ENCODE data around the gene RGS6. TPM values are rescaled to one million over a fixed set of nuclear protein-coding genes. Genes with fewer than 3 reads are reported as not detected.

The RGS6 gene
- total and polyA plus RNA-seq, 4 donors, result 0.06 to 5.3 (median 0.17) TPM; not detected in 1

DNA sequence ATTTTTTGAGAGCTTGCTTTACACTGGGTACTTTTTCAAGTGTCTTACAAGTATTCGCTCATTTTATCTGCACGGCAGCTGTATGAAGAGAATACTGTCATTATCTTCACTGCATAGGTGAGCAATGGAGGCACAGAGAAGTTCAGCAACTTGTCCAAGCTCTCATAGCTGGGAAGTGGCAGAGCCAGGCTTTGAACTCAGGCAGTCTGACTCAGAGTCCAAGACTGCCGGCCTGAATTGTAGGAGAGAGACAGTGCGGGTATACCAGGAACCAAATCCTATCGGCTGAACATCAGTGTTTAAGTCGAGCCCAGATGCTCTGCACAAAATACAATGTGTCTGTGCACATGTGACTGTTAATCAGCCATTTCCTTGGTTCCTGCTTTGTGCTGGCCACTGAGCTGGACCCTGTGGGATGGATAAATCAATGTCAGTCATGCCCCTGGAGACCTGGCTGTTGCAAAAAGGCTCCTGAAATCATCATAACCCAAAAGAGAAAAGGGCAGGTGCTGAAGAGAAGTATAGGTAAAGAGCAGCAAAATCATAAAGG lies 487.1 kb downstream of the RGS6 start:
- H3K4me3 ChIP-seq (ENCODE audit: low read depth in 1 of 3, low read length in 3 of 3), result no peak overlapping the region
- H3K4me1 ChIP-seq (ENCODE audit: control insufficient read depth in 4 of 4, insufficient read depth in 4 of 4, low read length in 3 of 4), result no peaks in the 10 kb centered on the region
- peaks cover 0 to 3% (median under 1%) of the 10 kb centered on the region in 4 donors for H3K27me3 ChIP-seq (ENCODE audit: control insufficient read depth in 4 of 4, insufficient read depth in 4 of 4, low read length in 3 of 4)
- no peak for TF ChIP-seq RXRA (IDR thresholded peaks at IDR 0.05)
- no peak for TF ChIP-seq FOXA2 (IDR thresholded peaks at IDR 0.05)
- no peak for TF ChIP-seq MAX (IDR thresholded peaks at IDR 0.05)
- TF ChIP-seq HNF4G (IDR thresholded peaks at IDR 0.05), result no peak
- no peak for TF ChIP-seq FOXA1 (IDR thresholded peaks at IDR 0.05)
- no peak for TF ChIP-seq RAD21 (IDR thresholded peaks at IDR 0.05)
- no peak for TF ChIP-seq YY1 (IDR thresholded peaks at IDR 0.05)
- TF ChIP-seq, protein P1, sequence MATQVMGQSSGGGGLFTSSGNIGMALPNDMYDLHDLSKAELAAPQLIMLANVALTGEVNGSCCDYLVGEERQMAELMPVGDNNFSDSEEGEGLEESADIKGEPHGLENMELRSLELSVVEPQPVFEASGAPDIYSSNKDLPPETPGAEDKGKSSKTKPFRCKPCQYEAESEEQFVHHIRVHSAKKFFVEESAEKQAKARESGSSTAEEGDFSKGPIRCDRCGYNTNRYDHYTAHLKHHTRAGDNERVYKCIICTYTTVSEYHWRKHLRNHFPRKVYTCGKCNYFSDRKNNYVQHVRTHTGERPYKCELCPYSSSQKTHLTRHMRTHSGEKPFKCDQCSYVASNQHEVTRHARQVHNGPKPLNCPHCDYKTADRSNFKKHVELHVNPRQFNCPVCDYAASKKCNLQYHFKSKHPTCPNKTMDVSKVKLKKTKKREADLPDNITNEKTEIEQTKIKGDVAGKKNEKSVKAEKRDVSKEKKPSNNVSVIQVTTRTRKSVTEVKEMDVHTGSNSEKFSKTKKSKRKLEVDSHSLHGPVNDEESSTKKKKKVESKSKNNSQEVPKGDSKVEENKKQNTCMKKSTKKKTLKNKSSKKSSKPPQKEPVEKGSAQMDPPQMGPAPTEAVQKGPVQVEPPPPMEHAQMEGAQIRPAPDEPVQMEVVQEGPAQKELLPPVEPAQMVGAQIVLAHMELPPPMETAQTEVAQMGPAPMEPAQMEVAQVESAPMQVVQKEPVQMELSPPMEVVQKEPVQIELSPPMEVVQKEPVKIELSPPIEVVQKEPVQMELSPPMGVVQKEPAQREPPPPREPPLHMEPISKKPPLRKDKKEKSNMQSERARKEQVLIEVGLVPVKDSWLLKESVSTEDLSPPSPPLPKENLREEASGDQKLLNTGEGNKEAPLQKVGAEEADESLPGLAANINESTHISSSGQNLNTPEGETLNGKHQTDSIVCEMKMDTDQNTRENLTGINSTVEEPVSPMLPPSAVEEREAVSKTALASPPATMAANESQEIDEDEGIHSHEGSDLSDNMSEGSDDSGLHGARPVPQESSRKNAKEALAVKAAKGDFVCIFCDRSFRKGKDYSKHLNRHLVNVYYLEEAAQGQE (IDR thresholded peaks at IDR 0.05), result no peak
- no peak for TF ChIP-seq EGR1 (IDR thresholded peaks at IDR 0.05; ENCODE audit: low read depth in 2 of 2)
- no peak for TF ChIP-seq ATF3 (IDR thresholded peaks at IDR 0.05)
- no peak for TF ChIP-seq GABPA (IDR thresholded peaks at IDR 0.05 in 1 of 2, conservative IDR thresholded peaks at IDR 0.05 in 1 of 2)
- TF ChIP-seq, protein P2, sequence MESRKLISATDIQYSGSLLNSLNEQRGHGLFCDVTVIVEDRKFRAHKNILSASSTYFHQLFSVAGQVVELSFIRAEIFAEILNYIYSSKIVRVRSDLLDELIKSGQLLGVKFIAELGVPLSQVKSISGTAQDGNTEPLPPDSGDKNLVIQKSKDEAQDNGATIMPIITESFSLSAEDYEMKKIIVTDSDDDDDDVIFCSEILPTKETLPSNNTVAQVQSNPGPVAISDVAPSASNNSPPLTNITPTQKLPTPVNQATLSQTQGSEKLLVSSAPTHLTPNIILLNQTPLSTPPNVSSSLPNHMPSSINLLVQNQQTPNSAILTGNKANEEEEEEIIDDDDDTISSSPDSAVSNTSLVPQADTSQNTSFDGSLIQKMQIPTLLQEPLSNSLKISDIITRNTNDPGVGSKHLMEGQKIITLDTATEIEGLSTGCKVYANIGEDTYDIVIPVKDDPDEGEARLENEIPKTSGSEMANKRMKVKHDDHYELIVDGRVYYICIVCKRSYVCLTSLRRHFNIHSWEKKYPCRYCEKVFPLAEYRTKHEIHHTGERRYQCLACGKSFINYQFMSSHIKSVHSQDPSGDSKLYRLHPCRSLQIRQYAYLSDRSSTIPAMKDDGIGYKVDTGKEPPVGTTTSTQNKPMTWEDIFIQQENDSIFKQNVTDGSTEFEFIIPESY (IDR thresholded peaks at IDR 0.05), result no peak
- peaks cover 0 to 4% (median 2%) of the 10 kb centered on the region in 4 donors for H3K9me3 ChIP-seq (ENCODE audit: control insufficient read depth in 4 of 4, low read length in 3 of 4)
- no peak for DNase-seq (ENCODE audit: low spot score)
- no peak overlapping the region for H3K9ac ChIP-seq (ENCODE audit: low read depth in 1 of 2, low read length in 2 of 2)
- peaks cover 0 to 1% (median 0%) of the 10 kb centered on the region in 4 donors for H3K36me3 ChIP-seq (ENCODE audit: control insufficient read depth in 4 of 4, insufficient read depth in 3 of 4, low read depth in 1 of 4, low read length in 3 of 4)
- no peak overlapping the region for H3K27ac ChIP-seq (ENCODE audit: low read depth in 1 of 2, low read length in 2 of 2)
- WGBS, result 91% methylated on average over 6 of the region's 6 CpGs

- Histone ChIP-seq H3K4me1 (ENCODE audit: control insufficient read depth in 4 of 4, insufficient read depth in 4 of 4, low read length in 3 of 4) (no peaks in the 10 kb centered on the region), H3K27ac (ENCODE audit: low read depth in 1 of 2, low read length in 2 of 2) (no peak overlapping the region), H3K36me3 (ENCODE audit: control insufficient read depth in 4 of 4, insufficient read depth in 3 of 4, low read depth in 1 of 4, low read length in 3 of 4) (peaks cover 0 to 1% (median 0%) of the 10 kb centered on the region in 4 donors), H3K27me3 (ENCODE audit: control insufficient read depth in 4 of 4, insufficient read depth in 4 of 4, low read length in 3 of 4) (peaks cover 0 to 3% (median under 1%) of the 10 kb centered on the region in 4 donors), H3K9me3 (ENCODE audit: control insufficient read depth in 4 of 4, low read length in 3 of 4) (no peaks in the 10 kb centered on the region), H3K9ac (ENCODE audit: low read depth in 1 of 2, low read length in 2 of 2) (no peak overlapping the region), H3K4me3 (ENCODE audit: low read depth in 1 of 3, low read length in 3 of 3) (no peak overlapping the region)
- DNase-seq (ENCODE audit: low spot score), result peak; percentile 86
- 32% methylated on average over 17 of the region's 17 CpGs for WGBS
- TF ChIP-seq, protein P1 (IDR thresholded peaks at IDR 0.05), result no peak
- peak; percentile 74 for TF ChIP-seq CTCF (IDR thresholded peaks at IDR 0.05; ENCODE audit: low read depth, low read length, missing input control)
- peak; percentile 72 to 83 for TF ChIP-seq RAD21 (IDR thresholded peaks at IDR 0.05)
- no peak for TF ChIP-seq RXRA (IDR thresholded peaks at IDR 0.05)
- no peak for TF ChIP-seq SP1 (IDR thresholded peaks at IDR 0.05)
Measured at GRCh38 chr14:72420749-72421474, 488.7 kb downstream of the RGS6 start.
